Naive B cell (primary cell): Measurements from ENCODE around the gene UQCC3. TPM values are rescaled to one million over a fixed set of nuclear protein-coding genes. Genes with fewer than 3 reads are reported as not detected.
"Not testable (repeated sequence)": the region's sequence is repeated elsewhere in the genome, so short reads cannot be mapped to it uniquely, and the experiment has no call there.

Source experiments
- ATAC-seq, 2 donors: fragments of 150-1000 bp; cut with Tn5 transposase; 2 replicates each; pipeline ENCODE4 v1.10.0; 2021; ENCODE audit warnings: low read depth in 2 of 2, mild to moderate bottlenecking in 2 of 2, moderate library complexity in 2 of 2
- DNase-seq: peaks from one replicate; pipeline ENCODE4 v3.0.0; 2022
- H3K27ac Mint-ChIP-seq, 6 donors: one replicate each; pipeline ENCODE4 v1.8.0; 2020 to 2022; ENCODE audit warnings: mild to moderate bottlenecking in 6 of 6, mixed read lengths in 6 of 6, moderate library complexity in 5 of 6, inconsistent platforms in 2 of 6
- H3K27me3 Mint-ChIP-seq, 3 donors: one replicate each; pipeline ENCODE4 v1.8.0; 2021 to 2022; ENCODE audit warnings: mixed read lengths in 3 of 3, mild to moderate bottlenecking in 1 of 3
- H3K36me3 Mint-ChIP-seq, 2 donors: one replicate each; pipeline ENCODE4 v1.8.0; 2020 to 2022; ENCODE audit warnings: mixed read lengths in 2 of 2, inconsistent platforms in 1 of 2, mild to moderate bottlenecking in 1 of 2
- H3K4me1 Mint-ChIP-seq, 3 donors: one replicate each; pipeline ENCODE4 v1.8.0; 2020 to 2022; ENCODE audit warnings: mixed read lengths in 3 of 3, inconsistent platforms in 1 of 3, mild to moderate bottlenecking in 1 of 3, moderate library complexity in 1 of 3
- H3K4me3 Mint-ChIP-seq, 8 donors: one replicate each; pipeline ENCODE4 v1.8.0; 2020 to 2022; ENCODE audit warnings: mild to moderate bottlenecking in 8 of 8, mixed read lengths in 8 of 8, moderate library complexity in 8 of 8, inconsistent platforms in 2 of 8
- H3K9me3 Mint-ChIP-seq, 7 donors: one replicate each; pipeline ENCODE4 v1.8.0; 2020 to 2022; ENCODE audit warnings: mixed read lengths in 7 of 7, mild to moderate bottlenecking in 5 of 7, inconsistent platforms in 2 of 7, moderate library complexity in 1 of 7
- polyA plus RNA-seq, 6 donors: library from polyadenylated mRNA; unstranded; fragments of 300-500 nt; fragmentation: Illumina TruSeq; gene quantifications; one replicate each; pipeline ENCODE4 v1.2.3, GENCODE V29; 2021; ENCODE audit warnings: low read depth in 6 of 6

Gene UQCC3
- polyA plus RNA-seq, 6 donors from 2014 or later = 7.7 to 11.4 (median 10.4) TPM

DNA sequence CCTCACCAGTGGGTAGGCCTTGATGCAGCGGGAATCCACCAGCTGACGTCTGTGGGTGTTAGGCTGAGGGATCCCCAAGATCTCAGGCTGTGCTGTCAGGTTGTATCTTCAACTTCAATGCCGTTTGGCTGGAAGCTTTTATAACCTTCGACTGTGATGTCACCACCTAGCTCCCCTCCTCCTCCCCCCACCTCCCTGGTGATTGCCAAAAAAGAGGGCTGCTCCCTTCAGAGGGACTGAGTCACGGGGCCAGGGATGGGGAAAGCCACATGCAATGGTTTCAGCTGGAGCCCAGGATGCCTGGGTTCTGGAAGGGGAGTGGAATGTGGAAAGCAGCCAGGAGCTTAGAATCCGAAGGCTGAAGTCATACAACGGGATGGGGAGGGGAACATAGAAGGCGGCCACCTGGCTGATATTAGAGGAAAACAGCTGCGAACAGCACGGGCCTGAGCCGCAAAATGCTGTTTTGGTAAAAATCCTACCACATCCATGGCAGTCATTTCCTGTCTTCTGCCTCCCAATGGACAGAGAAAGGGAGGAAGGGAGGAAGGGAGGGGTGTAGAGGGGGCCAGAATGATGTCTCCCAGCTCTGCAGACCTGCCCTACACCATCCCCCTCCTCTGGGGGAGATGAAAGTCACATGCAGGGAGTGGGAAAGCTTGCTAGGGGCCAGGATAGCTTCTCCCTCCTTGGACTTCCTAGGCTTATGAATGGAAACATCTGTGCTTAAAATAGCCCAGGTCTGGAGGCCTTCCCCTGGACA lies 18.1 kb downstream of the UQCC3 start, which contains the start of gene LRRN4CL:
Gene LRRN4CL, minus strand, starts transcription at position 110 of the 763 bp plus-strand sequence. CDS start 1,022 bp downstream, outside the sequence.
- H3K36me3 Mint-ChIP-seq = peaks cover 4 to 8% of the 10 kb centered on the region in 2 donors
- H3K4me1 Mint-ChIP-seq = peaks cover 2 to 3% (median 3%) of the 10 kb centered on the region in 3 donors
- ATAC-seq (no peak), DNase-seq (no peak)
- peak within 1 kb of the TSS in 2 of 6 donors; percentile 53 to 76 for H3K27ac Mint-ChIP-seq
- H3K4me3 Mint-ChIP-seq = peak within 1 kb of the TSS in 1 of 8 donors; percentile 83
- H3K27me3 Mint-ChIP-seq = peaks cover 4 to 21% (median 8%) of the 10 kb centered on the region in 3 donors
- H3K9me3 Mint-ChIP-seq = no peaks in the 10 kb centered on the region

GRCh38 chr11:62693624-62694023 lies 22.2 kb downstream of the UQCC3 start:
- not testable (repeated sequence) for H3K4me1 Mint-ChIP-seq, ATAC-seq, H3K27ac Mint-ChIP-seq, H3K36me3 Mint-ChIP-seq, H3K27me3 Mint-ChIP-seq, H3K4me3 Mint-ChIP-seq, DNase-seq, H3K9me3 Mint-ChIP-seq

- Mint-ChIP-seq H3K27ac (peak overlapping the region in 2 of 6 donors; percentile 40 to 52), H3K4me1 (peaks cover 7 to 9% (median 7%) of the 10 kb centered on the region in 3 donors), H3K9me3 (no peaks in the 10 kb centered on the region), H3K36me3 (peaks cover 4 to 8% of the 10 kb centered on the region in 2 donors), H3K27me3 (no peaks in the 10 kb centered on the region), H3K4me3 (no peak overlapping the region)
- ATAC-seq (peak; percentile 80 to 89), DNase-seq (peak; percentile 69)
Measured at GRCh38 chr11:62694455-62695167, 23.1 kb downstream of the UQCC3 start.

DNA sequence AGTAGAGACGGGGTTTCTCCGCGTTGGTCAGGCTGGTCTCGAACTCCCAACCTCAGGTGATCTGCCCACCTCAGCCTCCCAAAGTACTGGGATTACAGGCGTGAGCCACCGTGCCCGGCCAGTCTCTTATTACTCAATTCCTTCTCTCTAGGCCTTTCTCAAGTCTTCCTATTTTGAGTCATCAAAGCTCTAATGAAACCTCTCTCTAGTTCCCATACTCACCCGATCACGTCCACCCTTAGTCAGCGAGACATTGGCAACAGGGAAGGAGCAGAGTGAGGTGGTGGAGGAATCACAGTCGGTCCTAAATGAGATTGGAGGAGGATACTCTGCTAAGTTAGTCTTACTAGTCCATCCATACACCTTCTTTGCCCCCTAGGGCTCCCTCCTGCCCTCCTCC lies 30.8 kb downstream of the UQCC3 start:
- Mint-ChIP-seq H3K4me3 (no peak overlapping the region), H3K27ac (peak overlapping the region in 3 of 6 donors; percentile 23 to 87 (median 83))

GRCh38 chr11:62703921-62704320 lies 32.4 kb downstream of the UQCC3 start:
- DNase-seq, H3K27me3 Mint-ChIP-seq, H3K27ac Mint-ChIP-seq, H3K36me3 Mint-ChIP-seq, H3K9me3 Mint-ChIP-seq, ATAC-seq: not testable (repeated sequence)
- peak overlapping the region in 1 of 8 donors; percentile 35 for H3K4me3 Mint-ChIP-seq
- H3K4me1 Mint-ChIP-seq = peaks cover 36 to 39% (median 36%) of the 10 kb centered on the region in 3 donors

More for the DNA sequence above, 30.8 kb downstream of the UQCC3 start:
- DNase-seq (no peak), ATAC-seq (no peak)
- Mint-ChIP-seq H3K4me1 (peaks cover 19 to 27% (median 19%) of the 10 kb centered on the region in 3 donors), H3K9me3 (no peaks in the 10 kb centered on the region), H3K27me3 (no peaks in the 10 kb centered on the region), H3K36me3 (no peaks in the 10 kb centered on the region)

- Mint-ChIP-seq H3K9me3 (no peaks in the 10 kb centered on the region), H3K4me3 (peak overlapping the region; percentile 87 to 100 (median 98)), H3K36me3 (no peaks in the 10 kb centered on the region), H3K4me1 (peaks cover 41 to 49% (median 49%) of the 10 kb centered on the region in 3 donors), H3K27me3 (no peaks in the 10 kb centered on the region), H3K27ac (peak overlapping the region; percentile 76 to 96 (median 90))
- ATAC-seq (no peak), DNase-seq (no peak)
Measured at GRCh38 chr11:62705413-62705812, 33.9 kb downstream of the UQCC3 start.

GRCh38 chr11:62705880-62706849 lies 34.7 kb downstream of the UQCC3 start:
- Mint-ChIP-seq H3K9me3 (no peaks in the 10 kb centered on the region), H3K36me3 (no peaks in the 10 kb centered on the region), H3K4me1 (peaks cover 41 to 53% (median 49%) of the 10 kb centered on the region in 3 donors), H3K27ac (peak overlapping the region; percentile 84 to 98 (median 92)), H3K4me3 (peak overlapping the region; percentile 87 to 100 (median 98)), H3K27me3 (no peaks in the 10 kb centered on the region)
- DNase-seq = peak; percentile 90
- ATAC-seq = peak; percentile 64 to 70

- no peaks in the 10 kb centered on the region for H3K27me3 Mint-ChIP-seq
- no peak for ATAC-seq
- H3K9me3 Mint-ChIP-seq = no peaks in the 10 kb centered on the region
- DNase-seq = no peak
- peaks cover 41 to 53% (median 49%) of the 10 kb centered on the region in 3 donors for H3K4me1 Mint-ChIP-seq
- H3K27ac Mint-ChIP-seq = peak overlapping the region; percentile 33 to 98 (median 86)
- no peaks in the 10 kb centered on the region for H3K36me3 Mint-ChIP-seq
- peak overlapping the region; percentile 87 to 100 (median 98) for H3K4me3 Mint-ChIP-seq
Measured at GRCh38 chr11:62706850-62707247, 35.4 kb downstream of the UQCC3 start.

DNA sequence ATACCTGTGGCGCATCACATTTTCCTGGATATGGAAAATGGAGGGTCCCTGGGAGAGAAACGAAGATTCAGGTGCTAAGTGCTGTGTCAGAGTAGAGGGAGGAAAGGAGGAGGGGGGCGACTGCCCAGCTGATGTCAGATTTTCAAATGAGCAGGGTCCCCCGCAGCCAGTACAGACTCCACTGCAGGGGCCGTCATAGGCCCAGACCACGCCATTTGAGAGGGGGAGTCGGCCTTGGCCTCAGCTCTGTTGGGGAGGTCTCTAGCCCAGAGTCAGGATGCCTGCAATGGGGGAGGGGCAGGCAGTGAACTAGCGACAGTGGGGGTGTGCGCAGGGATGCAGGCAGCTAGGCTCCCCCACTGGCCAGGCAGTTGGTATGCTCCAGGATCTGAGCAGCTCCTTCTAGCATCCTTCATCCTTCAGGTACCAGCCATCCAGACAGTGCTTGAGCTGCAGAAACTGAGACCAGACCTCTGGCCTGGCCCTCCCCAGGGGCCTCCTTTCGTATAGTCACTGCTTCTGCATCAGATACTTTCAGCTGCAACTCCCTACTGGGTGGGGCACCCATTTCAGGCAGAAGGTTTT lies 35.9 kb downstream of the UQCC3 start, which contains the start of the genes BSCL2 and GNG3:
Gene BSCL2, minus strand, starts transcription at position 148 of the 585 bp plus-strand sequence. CDS start 229 bp downstream, outside the sequence.
Gene GNG3, plus strand, starts transcription at position 400 of the 585 bp plus-strand sequence. CDS start 620 bp downstream, outside the sequence.
- H3K27ac Mint-ChIP-seq = peak within 1 kb of the TSS; percentile 79 to 100 (median 98)
- no peak for ATAC-seq
- H3K4me3 Mint-ChIP-seq = peak within 1 kb of the TSS; percentile 95 to 100 (median 98)
- DNase-seq = no peak
- no peaks in the 10 kb centered on the region for H3K36me3 Mint-ChIP-seq
- no peaks in the 10 kb centered on the region for H3K9me3 Mint-ChIP-seq
- no peaks in the 10 kb centered on the region for H3K27me3 Mint-ChIP-seq
- peaks cover 39 to 56% (median 53%) of the 10 kb centered on the region in 3 donors for H3K4me1 Mint-ChIP-seq

DNA sequence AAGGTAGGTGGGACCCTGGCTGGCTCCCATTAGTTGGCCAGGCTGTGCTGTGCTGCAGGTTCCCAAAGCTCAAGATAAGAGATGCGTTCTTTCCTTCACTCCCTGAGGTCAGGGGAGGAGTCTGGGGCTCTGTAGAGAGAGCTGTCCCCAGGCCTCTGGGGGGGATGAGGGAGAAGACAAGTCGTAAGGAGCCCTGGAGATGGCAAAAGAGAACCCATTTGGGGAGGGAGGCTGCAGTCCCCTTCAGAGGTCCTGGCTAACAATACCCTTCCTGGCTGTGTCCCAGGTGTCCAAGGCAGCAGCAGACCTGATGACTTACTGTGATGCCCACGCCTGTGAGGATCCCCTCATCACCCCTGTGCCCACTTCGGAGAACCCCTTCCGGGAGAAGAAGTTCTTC lies 36.9 kb downstream of the UQCC3 start:
- Mint-ChIP-seq H3K4me3 (peak overlapping the region; percentile 95 to 100 (median 98)), H3K4me1 (peaks cover 37 to 58% (median 54%) of the 10 kb centered on the region in 3 donors)

DNA sequence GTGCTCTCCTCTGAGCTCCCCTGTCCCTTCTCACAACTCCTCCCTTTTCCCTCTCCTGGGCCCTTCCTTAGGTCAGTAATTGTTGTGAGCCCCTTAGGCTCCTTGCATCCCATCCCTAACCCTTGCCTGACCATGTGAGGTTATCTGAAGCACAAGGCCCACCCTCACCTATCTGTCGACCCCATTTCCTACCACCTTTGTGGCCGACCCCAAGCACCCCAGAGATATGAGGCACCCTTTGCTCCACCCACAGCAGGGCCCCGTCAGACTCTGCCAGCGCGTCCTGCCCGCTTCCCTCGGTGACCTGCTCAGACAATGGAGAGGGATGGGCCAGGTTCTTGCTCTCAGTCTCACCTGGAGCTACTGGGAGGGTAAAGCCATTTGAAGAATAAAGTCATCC lies 37.3 kb downstream of the UQCC3 start:
- no peak for ATAC-seq
- H3K4me3 Mint-ChIP-seq = peak overlapping the region; percentile 95 to 100 (median 98)
- no peaks in the 10 kb centered on the region for H3K9me3 Mint-ChIP-seq
- H3K27ac Mint-ChIP-seq = peak overlapping the region; percentile 98 to 100 (median 99)
- peaks cover 37 to 61% (median 54%) of the 10 kb centered on the region in 3 donors for H3K4me1 Mint-ChIP-seq
- H3K27me3 Mint-ChIP-seq = no peaks in the 10 kb centered on the region
- DNase-seq = no peak
- H3K36me3 Mint-ChIP-seq = no peaks in the 10 kb centered on the region

More for the DNA sequence above, 36.9 kb downstream of the UQCC3 start:
- Mint-ChIP-seq H3K36me3 (no peaks in the 10 kb centered on the region), H3K27ac (peak overlapping the region in 5 of 6 donors; percentile 98 to 100 (median 99)), H3K9me3 (no peaks in the 10 kb centered on the region), H3K27me3 (no peaks in the 10 kb centered on the region)
- DNase-seq (no peak), ATAC-seq (no peak)
